SK-N-SH treated with all-trans-retinoic acid at 6 μM for 48 hours (cell line): ENCODE measurements around the gene TNKS1BP1.

Experiments
- ATAC-seq: fragments of 200-7000 bp; cut with Tn5 transposase; 3 replicates; pipeline ENCODE4 v1.9.1; 2020; ENCODE audit warnings: mild to moderate bottlenecking, moderate library complexity
- ARNTL ChIP-seq: fragments of 450-650 bp; formaldehyde crosslinking; IDR thresholded peaks from 2 replicates; pipeline ENCODE4 v1.5.0; 2020; ENCODE audit warnings: low read depth, mild to moderate bottlenecking, moderate library complexity, borderline replicate concordance
- BACH2 ChIP-seq: fragments of 250-450 bp; sonication (Bioruptor Pico); IDR thresholded peaks from 2 replicates; pipeline ENCODE4 v1.9.0; 2021; ENCODE audit warnings: mild to moderate bottlenecking, borderline replicate concordance
- CSDC2 ChIP-seq: fragments of 250-450 bp; sonication (Bioruptor Pico); IDR thresholded peaks from 2 replicates; pipeline ENCODE4 v1.5.0; 2020; ENCODE audit warnings: mild to moderate bottlenecking, moderate library complexity
- ESRRG ChIP-seq: fragments of 250-450 bp; sonication (Bioruptor Pico); IDR thresholded peaks from 2 replicates; pipeline ENCODE4 v1.6.1; 2021; ENCODE audit warnings: mild to moderate bottlenecking
- GLIS3 ChIP-seq: fragments of 250-450 bp; sonication (Bioruptor Pico); IDR thresholded peaks from 2 replicates; pipeline ENCODE4 v1.5.0; 2020; ENCODE audit warnings: mild to moderate bottlenecking, moderate library complexity
- ISL1 ChIP-seq: fragments of 250-450 bp; sonication (Bioruptor Pico); IDR thresholded peaks from 2 replicates; pipeline ENCODE4 v2.1.2; 2022; ENCODE audit warnings: mild to moderate bottlenecking, moderate library complexity
- RARB ChIP-seq: fragments of 250-450 bp; sonication (Bioruptor Pico); IDR thresholded peaks from 2 replicates; pipeline ENCODE4 v1.8.0; 2021; ENCODE audit warnings: mild to moderate bottlenecking, moderate library complexity
- SNAI2 ChIP-seq: fragments of 250-450 bp; sonication (Bioruptor Pico); IDR thresholded peaks from 2 replicates; pipeline ENCODE4 v1.5.0; 2020; ENCODE audit warnings: mild to moderate bottlenecking, moderate library complexity
- TCF4 ChIP-seq: fragments of 250-450 bp; sonication (Bioruptor Pico); IDR thresholded peaks from 2 replicates; pipeline ENCODE4 v1.8.0; 2021; ENCODE audit warnings: mild to moderate bottlenecking, moderate library complexity, borderline replicate concordance
- TOX ChIP-seq: fragments of 250-450 bp; sonication (Bioruptor Pico); IDR thresholded peaks from 2 replicates; pipeline ENCODE4 v1.8.0; 2021; ENCODE audit warnings: mild to moderate bottlenecking, moderate library complexity, borderline replicate concordance
- ZC3H10 ChIP-seq: fragments of 250-450 bp; sonication (Bioruptor Pico); IDR thresholded peaks from 2 replicates; pipeline ENCODE4 v1.5.1; 2021; ENCODE audit warnings: mild to moderate bottlenecking, moderate library complexity
- ZFP3 ChIP-seq: fragments of 250-450 bp; sonication (Bioruptor Pico); IDR thresholded peaks from 2 replicates; pipeline ENCODE4 v1.5.0; 2020; ENCODE audit warnings: mild to moderate bottlenecking, moderate library complexity
- ZFP30 ChIP-seq: fragments of 450-650 bp; formaldehyde crosslinking; IDR thresholded peaks from 2 replicates; pipeline ENCODE4 v1.5.0; 2022; ENCODE audit warnings: mild to moderate bottlenecking, moderate library complexity
- ZNF565 ChIP-seq: fragments of 450-650 bp; formaldehyde crosslinking; conservative IDR thresholded peaks from 2 replicates; pipeline ENCODE4 v1.5.0; 2020; ENCODE audit warnings: low read depth, mild to moderate bottlenecking, moderate library complexity
- ZNF70 ChIP-seq: fragments of 450-650 bp; formaldehyde crosslinking; IDR thresholded peaks from 2 replicates; pipeline ENCODE4 v1.5.0; 2020; ENCODE audit warnings: mild to moderate bottlenecking, moderate library complexity
- ZNF8 ChIP-seq: fragments of 450-650 bp; formaldehyde crosslinking; IDR thresholded peaks from 2 replicates; pipeline ENCODE4 v1.5.0; 2020; ENCODE audit warnings: mild to moderate bottlenecking, moderate library complexity
- TF ChIP-seq, protein P1 (sequence below): fragments of 250-450 bp; sonication (Bioruptor Pico); IDR thresholded peaks from 2 replicates; pipeline ENCODE4 v1.5.0; 2020; ENCODE audit warnings: mild to moderate bottlenecking, moderate library complexity
- TF ChIP-seq, protein P2 (sequence below): fragments of 250-450 bp; sonication (Bioruptor Pico); IDR thresholded peaks from 2 replicates; pipeline ENCODE4 v1.5.1; 2021; ENCODE audit warnings: mild to moderate bottlenecking, moderate library complexity
- TF ChIP-seq, protein P3 (sequence below): fragments of 250-450 bp; sonication (Bioruptor Pico); IDR thresholded peaks from 2 replicates; pipeline ENCODE4 v1.5.1; 2020; ENCODE audit warnings: low read depth, mild to moderate bottlenecking, moderate library complexity
- TF ChIP-seq, protein P4 (sequence below): fragments of 250-450 bp; sonication (Bioruptor Pico); IDR thresholded peaks from 2 replicates; pipeline ENCODE4 v1.8.0; 2021; ENCODE audit warnings: low read depth, mild to moderate bottlenecking, moderate library complexity, borderline replicate concordance

The TNKS1BP1 gene

DNA sequence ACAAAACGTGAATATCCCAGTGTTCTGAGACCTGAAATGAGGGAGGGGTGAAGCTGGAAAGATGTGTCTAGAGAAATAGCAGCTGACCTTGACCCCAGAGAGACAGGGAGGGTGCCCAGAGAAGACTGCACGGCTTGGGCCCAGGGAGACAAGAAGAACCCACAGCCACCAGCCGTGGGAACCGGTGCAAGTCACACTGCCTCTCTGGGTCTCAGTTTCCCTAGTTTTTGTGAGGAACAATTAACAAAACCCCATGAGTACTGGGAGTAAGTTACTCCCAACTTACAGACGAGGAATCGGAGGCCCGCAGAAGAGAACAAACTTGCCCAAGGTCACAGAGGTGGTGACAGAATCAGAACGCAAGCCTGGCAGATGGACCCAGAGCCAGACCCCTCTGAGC is 19.2 kb downstream of the TNKS1BP1 start:
- no peak for ATAC-seq
- no peak for TF ChIP-seq ESRRG (CRISPR knock-in tag)
- TF ChIP-seq ISL1, result no peak
- TF ChIP-seq, protein P1, sequence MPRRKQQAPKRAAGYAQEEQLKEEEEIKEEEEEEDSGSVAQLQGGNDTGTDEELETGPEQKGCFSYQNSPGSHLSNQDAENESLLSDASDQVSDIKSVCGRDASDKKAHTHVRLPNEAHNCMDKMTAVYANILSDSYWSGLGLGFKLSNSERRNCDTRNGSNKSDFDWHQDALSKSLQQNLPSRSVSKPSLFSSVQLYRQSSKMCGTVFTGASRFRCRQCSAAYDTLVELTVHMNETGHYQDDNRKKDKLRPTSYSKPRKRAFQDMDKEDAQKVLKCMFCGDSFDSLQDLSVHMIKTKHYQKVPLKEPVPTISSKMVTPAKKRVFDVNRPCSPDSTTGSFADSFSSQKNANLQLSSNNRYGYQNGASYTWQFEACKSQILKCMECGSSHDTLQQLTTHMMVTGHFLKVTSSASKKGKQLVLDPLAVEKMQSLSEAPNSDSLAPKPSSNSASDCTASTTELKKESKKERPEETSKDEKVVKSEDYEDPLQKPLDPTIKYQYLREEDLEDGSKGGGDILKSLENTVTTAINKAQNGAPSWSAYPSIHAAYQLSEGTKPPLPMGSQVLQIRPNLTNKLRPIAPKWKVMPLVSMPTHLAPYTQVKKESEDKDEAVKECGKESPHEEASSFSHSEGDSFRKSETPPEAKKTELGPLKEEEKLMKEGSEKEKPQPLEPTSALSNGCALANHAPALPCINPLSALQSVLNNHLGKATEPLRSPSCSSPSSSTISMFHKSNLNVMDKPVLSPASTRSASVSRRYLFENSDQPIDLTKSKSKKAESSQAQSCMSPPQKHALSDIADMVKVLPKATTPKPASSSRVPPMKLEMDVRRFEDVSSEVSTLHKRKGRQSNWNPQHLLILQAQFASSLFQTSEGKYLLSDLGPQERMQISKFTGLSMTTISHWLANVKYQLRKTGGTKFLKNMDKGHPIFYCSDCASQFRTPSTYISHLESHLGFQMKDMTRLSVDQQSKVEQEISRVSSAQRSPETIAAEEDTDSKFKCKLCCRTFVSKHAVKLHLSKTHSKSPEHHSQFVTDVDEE (CRISPR knock-in tag), result no peak
- no peak for TF ChIP-seq ZFP3
- TF ChIP-seq, protein P2, sequence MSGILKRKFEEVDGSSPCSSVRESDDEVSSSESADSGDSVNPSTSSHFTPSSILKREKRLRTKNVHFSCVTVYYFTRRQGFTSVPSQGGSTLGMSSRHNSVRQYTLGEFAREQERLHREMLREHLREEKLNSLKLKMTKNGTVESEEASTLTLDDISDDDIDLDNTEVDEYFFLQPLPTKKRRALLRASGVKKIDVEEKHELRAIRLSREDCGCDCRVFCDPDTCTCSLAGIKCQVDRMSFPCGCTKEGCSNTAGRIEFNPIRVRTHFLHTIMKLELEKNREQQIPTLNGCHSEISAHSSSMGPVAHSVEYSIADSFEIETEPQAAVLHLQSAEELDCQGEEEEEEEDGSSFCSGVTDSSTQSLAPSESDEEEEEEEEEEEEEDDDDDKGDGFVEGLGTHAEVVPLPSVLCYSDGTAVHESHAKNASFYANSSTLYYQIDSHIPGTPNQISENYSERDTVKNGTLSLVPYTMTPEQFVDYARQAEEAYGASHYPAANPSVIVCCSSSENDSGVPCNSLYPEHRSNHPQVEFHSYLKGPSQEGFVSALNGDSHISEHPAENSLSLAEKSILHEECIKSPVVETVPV (CRISPR knock-in tag), result no peak
- TF ChIP-seq ZNF70, result no peak
- no peak for TF ChIP-seq BACH2 (CRISPR knock-in tag)
- TF ChIP-seq TCF4 (CRISPR knock-in tag), result no peak
- TF ChIP-seq ZC3H10 (CRISPR knock-in tag), result no peak
- TF ChIP-seq, all 23 proteins: peak for 0

DNA sequence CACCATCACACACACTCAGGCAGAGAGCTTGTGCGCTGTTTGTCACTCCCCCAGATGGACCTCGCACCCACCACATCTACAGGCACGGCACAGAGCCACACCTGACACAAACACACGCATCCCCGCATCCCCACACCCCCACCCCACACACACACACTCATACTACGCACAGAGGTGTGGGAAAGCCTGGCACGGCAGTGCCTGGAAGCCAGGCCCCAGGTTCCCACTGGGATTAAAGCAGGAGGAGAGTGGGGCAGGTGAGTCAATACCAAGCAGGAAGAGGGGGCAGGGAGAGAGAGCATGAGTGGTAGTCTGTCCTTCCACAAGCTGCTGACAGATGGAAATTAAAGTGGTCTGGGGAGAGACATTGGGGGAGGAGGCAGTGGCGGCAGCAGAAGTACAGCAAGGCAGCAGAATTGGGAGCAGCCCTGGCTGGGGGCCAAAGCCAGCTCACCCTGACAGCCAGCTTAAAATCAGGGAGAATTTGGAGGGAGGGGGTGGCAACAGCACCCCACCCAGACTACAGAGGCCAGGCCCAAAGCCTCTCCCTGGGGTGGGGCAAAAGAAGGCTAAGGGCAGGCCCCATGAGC is 20.7 kb downstream of the TNKS1BP1 start:
- peak; percentile 12 for ATAC-seq
- no peak for TF ChIP-seq ZNF565 (CRISPR knock-in tag)
- TF ChIP-seq CSDC2 (CRISPR knock-in tag), result no peak
- no peak for TF ChIP-seq ESRRG (CRISPR knock-in tag)
- TF ChIP-seq ISL1, result no peak
- TF ChIP-seq RARB (CRISPR knock-in tag), result no peak

DNA sequence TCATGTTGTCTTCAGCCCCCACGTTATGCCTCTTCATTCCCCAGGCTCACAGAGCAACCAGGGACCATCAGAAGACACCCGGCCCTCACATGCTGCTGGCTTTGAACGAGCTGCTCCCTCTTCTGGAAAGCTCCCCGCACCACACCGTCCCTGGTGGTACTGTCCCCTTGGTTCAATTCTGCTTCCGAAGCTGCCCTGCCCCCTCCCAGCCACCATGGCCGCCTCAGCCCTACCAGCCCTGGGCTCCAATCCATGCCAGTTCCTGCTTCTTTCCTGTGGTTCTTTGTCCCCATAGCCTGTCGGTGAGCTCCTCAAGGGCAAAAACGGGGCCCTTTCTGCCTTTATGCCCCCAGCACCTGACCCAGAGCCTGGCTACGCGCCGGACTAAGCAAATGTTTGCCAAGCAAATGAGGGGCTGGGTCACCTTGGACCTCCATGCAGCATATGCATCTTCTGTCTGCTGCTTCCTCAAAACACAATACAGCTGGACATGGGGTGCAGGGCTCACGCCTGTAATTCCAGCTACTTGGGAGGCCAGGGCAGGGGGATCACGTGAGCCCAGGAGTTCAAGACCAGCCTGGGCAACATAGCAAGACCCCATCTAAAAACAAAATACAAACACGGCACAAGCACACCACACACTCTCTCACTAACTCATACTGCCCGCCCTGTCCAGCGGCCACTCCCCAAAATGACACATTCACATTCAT is 21.3 kb downstream of the TNKS1BP1 start:
- ATAC-seq, result peak; percentile 11; the same call in 2 of the 3 replicates
- TF ChIP-seq ZFP3 (no peak), ZNF70 (no peak), CSDC2 (CRISPR knock-in tag) (no peak), RARB (CRISPR knock-in tag) (no peak), ZNF565 (CRISPR knock-in tag) (no peak), ISL1 (no peak), SNAI2 (no peak), TCF4 (CRISPR knock-in tag) (no peak), ZNF8 (CRISPR knock-in tag) (no peak)
- TF ChIP-seq, protein P3, sequence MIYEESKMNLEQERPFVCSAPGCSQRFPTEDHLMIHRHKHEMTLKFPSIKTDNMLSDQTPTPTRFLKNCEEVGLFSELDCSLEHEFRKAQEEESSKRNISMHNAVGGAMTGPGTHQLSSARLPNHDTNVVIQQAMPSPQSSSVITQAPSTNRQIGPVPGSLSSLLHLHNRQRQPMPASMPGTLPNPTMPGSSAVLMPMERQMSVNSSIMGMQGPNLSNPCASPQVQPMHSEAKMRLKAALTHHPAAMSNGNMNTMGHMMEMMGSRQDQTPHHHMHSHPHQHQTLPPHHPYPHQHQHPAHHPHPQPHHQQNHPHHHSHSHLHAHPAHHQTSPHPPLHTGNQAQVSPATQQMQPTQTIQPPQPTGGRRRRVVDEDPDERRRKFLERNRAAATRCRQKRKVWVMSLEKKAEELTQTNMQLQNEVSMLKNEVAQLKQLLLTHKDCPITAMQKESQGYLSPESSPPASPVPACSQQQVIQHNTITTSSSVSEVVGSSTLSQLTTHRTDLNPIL (CRISPR knock-in tag), result no peak
- TF ChIP-seq, protein P2 (CRISPR knock-in tag), result no peak

DNA sequence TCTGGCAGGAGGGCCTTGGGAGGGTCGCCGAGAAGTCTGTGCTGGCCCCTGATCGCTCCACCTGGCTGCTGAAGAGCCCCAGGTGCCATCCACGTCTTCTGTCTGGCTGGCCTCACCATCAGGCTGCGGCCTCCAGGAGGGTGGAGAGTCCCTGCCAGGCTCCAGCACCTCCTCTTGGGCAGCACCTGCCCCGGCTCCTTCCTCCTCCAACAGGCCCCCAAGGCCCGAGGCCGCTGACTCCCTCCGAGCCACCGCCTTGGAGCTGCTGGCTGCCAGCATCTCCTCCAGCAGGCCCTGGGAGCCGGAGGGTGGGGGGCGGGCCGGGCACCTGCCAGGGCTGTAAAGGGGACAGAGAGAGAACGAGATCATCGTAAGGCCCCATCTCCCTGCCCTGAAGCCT is 22.3 kb downstream of the TNKS1BP1 start:
- ATAC-seq, result no peak
- TF ChIP-seq ZNF8 (CRISPR knock-in tag) (no peak), ISL1 (no peak), TCF4 (CRISPR knock-in tag) (no peak), GLIS3 (CRISPR knock-in tag) (no peak), ESRRG (CRISPR knock-in tag) (no peak), ZFP30 (CRISPR knock-in tag) (no peak), ARNTL (CRISPR knock-in tag) (no peak), ZNF70 (no peak), ZNF565 (CRISPR knock-in tag) (no peak), ZFP3 (no peak), TOX (CRISPR knock-in tag) (no peak), CSDC2 (CRISPR knock-in tag) (no peak), SNAI2 (no peak), RARB (CRISPR knock-in tag) (no peak)
- TF ChIP-seq, protein P4, sequence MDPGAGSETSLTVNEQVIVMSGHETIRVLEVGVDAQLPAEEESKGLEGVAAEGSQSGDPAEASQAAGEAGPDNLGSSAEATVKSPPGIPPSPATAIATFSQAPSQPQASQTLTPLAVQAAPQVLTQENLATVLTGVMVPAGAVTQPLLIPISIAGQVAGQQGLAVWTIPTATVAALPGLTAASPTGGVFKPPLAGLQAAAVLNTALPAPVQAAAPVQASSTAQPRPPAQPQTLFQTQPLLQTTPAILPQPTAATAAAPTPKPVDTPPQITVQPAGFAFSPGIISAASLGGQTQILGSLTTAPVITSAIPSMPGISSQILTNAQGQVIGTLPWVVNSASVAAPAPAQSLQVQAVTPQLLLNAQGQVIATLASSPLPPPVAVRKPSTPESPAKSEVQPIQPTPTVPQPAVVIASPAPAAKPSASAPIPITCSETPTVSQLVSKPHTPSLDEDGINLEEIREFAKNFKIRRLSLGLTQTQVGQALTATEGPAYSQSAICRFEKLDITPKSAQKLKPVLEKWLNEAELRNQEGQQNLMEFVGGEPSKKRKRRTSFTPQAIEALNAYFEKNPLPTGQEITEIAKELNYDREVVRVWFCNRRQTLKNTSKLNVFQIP (CRISPR knock-in tag), result no peak
- TF ChIP-seq, protein P2 (CRISPR knock-in tag), result no peak
- TF ChIP-seq, protein P3 (CRISPR knock-in tag), result no peak
